Stimulated activated CD8-positive, alpha-beta memory T cell treated with anti-CD3 and anti-CD28 coated beads, Interleukin-7, amount 100 ng/mL, for 24 hours (primary cell): Measurements from ENCODE around the gene ATP1A2.
"Not testable (repeated sequence)": the region's sequence is repeated elsewhere in the genome, so short reads cannot be mapped to it uniquely, and the experiment has no call there.

ENCODE experiments used
- DNase-seq: peaks from one replicate; pipeline ENCODE4 v3.0.0-alpha.2; 2020; ENCODE audit warnings: low read depth

The ATP1A2 gene

DNA sequence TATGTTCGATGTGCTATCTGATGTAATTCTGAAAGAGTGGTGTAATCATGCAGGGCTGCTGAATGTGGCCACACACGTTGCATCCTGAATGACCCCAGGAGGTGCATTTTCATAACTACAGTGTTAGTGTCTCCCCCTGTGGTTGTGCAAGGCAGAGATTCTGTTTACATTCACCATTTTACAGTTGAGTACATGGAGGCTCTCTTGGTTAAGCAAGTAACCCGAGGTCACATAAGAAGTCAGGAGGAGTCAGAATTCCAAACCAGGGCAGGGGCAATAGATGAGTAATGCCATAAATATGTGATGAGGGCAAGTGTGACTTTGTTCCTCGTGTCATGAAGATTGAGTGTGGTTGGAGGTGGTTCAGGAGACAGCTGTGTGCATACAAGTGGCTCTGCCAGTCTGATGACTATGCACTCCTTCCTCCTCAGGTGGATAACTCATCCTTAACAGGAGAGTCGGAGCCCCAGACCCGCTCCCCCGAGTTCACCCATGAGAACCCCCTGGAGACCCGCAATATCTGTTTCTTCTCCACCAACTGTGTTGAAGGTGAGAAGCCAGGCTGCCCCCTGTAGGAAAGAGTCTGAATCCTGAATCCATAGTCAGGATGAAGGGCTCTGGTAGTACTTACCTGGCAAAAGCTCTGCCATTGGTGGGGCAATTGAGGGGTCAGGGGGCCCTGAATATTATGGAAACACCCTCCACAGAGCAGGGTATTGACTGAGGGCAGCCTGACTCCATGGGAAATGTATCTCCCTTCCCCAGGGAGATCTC lies 9.3 kb downstream of the ATP1A2 start:
- no peak for DNase-seq

DNA sequence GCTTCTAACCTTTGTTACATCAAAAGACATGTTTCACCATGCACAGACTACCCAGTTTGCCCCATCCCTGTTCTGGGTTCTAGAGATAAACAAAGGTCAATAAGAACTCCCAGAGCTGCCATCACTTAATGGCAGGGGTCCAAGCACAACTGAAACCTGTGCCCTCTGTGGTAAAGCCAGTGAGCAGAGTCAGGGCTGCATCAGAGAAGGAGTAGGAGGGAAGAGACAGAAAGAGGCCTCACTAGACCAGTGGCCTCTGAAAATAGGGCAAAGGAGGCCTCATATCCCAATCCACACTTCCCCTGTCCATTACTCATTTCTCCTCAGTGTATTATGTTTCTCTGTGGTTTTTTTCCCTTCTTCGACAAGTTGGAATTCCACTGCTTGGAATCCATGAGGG lies 10.2 kb downstream of the ATP1A2 start:
- no peak for DNase-seq

DNA sequence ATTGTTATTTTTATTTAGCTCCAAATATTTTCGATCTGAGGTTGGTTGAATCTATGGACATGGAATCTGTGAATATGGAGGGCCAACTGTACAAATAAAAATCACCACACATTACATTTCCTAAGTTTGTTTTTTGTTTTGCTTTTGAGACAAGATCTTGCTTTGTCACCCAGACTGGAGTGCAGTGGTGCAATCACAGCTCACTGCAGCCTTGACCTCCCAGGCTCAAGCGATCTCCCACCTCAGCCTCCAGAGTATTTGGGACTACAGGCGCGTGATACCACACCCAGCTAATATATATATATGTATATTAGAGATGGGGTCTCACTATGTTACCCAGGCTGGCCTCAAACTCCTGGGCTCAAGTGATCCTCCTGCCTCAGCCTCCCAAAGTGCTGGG lies 10.8 kb downstream of the ATP1A2 start:
- not testable (repeated sequence) for DNase-seq

DNA sequence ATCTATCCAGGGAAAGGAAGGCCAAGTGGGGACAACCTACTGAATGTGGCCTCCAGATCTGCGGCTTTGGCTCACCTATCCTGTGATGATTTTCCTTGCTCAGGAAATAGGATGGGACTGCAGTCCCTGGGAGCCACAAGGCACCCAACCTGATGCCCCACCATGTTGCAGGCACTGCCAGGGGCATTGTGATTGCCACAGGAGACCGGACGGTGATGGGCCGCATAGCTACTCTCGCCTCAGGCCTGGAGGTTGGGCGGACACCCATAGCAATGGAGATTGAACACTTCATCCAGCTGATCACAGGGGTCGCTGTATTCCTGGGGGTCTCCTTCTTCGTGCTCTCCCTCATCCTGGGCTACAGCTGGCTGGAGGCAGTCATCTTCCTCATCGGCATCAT lies 11.8 kb downstream of the ATP1A2 start:
- no peak for DNase-seq

DNA sequence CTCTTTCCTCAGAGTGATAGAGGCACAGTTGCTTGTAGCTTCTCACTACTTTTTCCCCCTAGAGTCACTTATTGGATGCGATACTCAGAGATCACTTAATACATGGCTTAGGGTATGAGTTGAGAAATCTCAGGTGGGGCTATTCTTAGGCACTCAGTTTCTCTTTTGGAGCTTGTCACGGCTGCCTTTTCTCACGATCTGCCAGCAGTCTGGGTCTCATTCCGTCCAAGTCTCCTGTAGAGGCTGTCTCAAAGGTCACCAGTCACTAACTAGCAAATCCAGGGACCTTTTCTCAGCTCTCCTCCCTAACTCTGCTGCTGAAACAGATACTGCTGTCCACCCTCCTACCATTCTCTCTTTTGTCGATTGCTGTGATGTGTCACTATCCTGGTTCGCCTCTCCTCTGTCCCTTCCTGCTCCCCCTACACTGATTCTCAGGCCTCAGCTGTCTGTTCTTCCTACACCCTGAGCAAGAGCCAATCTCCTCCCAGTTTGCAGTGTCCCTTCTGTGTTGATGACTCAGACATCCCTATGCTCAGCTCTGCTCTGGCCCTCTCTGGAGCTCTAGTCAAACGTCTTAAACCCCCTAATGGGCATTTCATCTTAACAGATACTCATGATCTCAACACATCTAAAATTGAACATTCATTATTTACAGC lies 12.4 kb downstream of the ATP1A2 start:
- DNase-seq = no peak

DNA sequence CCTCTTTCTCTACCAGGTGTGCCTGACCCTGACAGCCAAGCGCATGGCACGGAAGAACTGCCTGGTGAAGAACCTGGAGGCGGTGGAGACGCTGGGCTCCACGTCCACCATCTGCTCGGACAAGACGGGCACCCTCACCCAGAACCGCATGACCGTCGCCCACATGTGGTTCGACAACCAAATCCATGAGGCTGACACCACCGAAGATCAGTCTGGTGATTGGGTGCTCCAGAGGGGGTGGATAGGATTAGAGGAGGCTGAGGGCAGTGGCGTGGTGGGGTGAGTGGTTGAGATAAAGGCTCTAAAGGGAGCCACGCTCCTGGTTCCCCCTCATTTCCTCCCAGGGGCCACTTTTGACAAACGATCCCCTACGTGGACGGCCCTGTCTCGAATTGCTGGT lies 13.1 kb downstream of the ATP1A2 start:
- no peak for DNase-seq

DNA sequence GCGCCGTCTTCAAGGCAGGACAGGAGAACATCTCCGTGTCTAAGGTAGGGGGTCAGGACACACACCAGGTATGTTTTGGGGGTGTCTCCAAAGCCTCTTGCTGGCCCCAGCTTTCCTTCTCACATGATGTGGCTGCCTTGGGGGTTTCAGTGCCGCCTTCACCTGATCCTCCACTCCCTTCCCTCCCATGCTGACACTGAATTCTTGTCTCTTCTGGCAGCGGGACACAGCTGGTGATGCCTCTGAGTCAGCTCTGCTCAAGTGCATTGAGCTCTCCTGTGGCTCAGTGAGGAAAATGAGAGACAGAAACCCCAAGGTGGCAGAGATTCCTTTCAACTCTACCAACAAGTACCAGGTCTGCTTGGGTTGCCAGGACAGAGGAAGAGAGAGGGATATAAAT lies 13.5 kb downstream of the ATP1A2 start:
- no peak for DNase-seq

DNA sequence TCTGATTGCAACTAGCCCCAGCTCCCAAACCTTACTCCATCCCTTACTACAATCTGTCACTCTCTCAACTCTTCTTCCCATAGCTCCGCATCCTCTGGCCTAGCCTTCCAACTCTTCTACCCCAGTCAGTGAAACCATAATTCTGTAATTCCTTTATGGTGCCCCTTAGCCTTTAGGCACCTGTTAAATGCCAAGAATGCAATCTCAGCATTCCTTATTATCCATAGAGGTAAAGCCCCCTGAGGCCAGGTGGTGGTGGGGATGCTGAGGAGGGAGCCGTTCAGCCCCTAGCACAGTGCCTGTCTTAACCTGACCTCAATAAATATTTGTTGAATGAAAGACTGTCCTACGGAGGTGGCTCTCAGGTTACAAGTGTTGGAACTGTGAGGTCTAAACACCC lies 14.0 kb downstream of the ATP1A2 start:
- DNase-seq = no peak

DNA sequence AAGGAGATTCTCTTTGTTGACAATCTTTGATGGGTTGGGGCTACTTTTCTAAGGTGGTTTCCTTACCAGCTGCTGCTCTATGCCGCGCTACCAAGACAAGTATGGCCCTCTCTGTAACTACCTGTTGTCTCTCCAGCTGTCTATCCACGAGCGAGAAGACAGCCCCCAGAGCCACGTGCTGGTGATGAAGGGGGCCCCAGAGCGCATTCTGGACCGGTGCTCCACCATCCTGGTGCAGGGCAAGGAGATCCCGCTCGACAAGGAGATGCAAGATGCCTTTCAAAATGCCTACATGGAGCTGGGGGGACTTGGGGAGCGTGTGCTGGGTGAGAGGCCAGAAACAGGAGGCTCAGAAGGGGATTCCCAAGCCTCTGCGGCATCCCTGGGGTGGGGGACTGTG lies 14.4 kb downstream of the ATP1A2 start:
- no peak for DNase-seq

DNA sequence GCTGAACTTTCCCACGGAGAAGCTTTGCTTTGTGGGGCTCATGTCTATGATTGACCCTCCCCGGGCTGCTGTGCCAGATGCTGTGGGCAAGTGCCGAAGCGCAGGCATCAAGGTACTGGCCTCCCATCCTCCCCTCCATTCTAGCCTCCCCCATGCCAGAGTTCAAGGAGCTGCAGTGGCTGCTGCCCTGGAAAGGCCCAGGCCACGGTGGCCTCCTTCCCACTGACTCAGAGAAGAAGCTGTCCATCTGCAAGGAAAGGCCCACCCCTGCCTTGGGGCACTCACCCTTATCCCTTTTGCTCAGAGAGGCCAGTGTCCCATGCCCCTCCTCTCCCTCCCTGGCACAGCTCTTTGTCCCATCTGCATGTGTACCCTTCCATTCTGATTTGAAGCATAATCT lies 14.9 kb downstream of the ATP1A2 start:
- DNase-seq = no peak

DNA sequence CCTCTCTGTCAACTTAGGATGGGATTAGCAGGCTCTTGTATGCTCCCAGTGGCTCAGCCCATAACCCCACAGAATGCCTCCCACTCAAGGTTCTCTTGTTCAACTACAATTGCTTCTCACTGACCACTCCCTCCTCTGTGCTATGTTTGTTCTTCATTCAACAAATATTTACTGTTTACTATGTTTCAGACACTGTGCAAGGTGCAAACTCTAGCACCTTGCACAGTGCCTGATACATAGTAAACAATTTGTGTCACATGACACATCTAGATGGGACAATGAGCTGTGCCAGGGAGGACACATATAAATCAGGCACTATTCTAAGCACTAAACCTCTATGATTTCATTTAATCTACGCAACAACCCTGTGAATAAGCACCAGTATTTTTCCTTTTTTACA lies 15.4 kb downstream of the ATP1A2 start:
- DNase-seq = no peak

DNA sequence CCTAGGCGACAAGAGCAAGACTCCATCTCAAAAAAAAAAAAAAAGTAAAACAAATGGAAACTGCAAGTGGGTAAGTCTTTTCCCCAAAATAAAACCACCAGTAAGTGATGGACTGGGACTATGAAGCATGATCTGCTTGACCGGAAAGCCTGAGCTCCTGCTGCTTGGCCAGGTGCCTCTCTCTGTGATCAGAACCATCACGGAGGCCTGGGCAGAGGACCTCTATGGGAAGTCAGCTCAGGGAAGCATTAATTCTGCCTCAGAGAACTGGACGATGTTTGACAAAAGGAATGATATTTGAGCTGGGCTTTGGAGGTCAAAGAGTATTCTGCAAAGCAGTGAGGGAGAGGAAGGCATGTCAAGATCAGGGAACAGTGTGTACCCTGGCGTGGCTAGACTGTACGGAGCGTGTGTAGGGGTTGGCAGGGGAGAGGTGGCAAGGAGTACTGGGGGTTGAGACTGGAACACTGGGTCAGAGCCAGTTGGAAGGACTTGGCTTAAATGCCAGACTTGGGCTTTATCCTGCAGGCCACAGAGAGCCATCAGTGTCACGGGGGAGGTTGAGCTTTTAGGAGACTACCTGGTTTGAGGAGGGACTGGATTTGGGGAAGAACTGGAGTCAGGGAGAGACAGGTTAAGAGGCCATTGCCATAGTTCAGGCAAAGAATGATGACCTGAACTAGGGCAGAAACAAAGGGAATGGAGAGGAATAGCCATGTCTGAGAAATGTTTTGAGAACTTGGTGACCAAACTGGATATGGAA lies 16.4 kb downstream of the ATP1A2 start:
- DNase-seq = no peak

DNA sequence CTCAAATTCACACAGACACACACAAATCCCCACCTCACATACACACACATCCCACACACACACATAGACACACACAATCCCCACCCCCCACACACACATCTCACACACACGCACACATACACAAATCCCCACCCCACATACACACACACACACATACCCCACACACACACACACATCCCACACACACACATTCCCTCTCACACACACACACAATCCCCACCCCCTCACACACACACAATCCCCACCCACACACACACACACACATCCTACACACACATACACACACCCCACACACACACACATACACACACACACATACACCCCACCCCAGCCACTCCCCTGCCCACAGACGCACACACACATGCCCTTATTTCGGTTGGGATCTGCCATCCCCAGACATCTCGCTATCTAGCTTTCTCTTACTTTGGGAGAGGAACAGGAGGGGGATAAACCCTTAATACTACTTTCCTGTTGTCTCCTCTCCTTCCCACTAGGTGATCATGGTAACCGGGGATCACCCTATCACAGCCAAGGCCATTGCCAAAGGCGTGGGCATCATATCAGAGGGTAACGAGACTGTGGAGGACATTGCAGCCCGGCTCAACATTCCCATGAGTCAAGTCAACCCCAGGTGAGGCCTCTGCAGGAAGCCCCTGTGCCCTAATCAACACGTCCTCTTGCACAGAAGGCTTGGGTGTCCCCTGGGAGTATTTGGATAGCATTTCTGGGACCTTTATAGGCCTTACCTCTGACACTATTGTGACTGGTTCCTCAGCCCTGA lies 18.6 kb downstream of the ATP1A2 start:
- no peak for DNase-seq

DNA sequence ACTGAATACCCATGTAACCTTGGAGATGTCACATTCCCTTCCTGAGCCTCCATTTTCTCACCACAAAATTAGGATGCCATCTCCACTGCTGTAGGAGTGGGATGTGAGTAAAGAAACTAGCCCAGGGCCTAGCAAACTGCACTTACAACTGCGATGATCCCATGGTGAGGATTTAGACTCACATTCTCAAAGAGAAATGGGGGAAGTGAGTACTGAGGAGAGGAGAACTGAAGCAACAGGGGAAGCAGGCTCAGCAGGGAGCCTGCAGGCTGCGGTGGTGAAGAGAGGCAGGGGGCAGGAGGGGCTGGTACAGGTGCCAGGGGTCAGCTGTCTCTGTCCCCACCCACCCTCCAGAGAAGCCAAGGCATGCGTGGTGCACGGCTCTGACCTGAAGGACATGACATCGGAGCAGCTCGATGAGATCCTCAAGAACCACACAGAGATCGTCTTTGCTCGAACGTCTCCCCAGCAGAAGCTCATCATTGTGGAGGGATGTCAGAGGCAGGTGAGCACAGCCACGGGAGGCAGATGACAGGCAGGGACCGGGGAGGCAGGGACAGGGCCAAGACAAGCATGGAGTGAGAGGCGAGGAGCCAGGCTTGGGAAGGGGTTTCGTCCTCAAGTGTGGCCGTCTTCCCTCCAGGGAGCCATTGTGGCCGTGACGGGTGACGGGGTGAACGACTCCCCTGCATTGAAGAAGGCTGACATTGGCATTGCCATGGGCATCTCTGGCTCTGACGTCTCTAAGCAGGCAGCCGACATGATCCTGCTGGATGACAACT lies 19.4 kb downstream of the ATP1A2 start:
- DNase-seq = no peak

DNA sequence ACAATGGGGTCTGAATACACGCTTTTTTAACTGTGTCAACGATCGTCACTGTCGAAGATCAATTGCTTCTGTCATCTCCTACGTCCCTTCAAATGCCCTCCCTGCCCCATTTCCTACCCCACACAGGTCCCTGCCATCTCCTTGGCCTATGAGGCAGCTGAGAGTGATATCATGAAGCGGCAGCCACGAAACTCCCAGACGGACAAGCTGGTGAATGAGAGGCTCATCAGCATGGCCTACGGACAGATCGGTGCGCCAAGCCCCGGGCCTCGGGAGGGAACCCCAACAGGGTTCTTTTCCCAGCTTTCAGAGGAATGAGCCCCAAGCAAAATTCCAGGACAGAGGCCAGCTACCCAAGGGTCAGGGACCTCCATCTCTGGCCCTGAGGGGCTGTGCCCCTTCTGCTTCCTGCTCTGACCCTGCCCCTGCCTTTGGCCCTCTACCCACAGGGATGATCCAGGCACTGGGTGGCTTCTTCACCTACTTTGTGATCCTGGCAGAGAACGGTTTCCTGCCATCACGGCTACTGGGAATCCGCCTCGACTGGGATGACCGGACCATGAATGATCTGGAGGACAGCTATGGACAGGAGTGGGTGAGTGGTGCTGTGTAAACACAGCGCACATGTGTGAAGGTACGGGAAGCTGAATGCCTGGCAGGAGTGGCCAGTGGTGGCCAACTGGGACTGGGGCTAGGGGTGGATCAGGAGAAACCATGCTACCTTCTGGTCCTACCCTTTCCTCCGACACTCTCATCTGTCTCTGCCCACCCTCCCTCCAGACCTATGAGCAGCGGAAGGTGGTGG lies 20.8 kb downstream of the ATP1A2 start:
- DNase-seq = no peak

DNA sequence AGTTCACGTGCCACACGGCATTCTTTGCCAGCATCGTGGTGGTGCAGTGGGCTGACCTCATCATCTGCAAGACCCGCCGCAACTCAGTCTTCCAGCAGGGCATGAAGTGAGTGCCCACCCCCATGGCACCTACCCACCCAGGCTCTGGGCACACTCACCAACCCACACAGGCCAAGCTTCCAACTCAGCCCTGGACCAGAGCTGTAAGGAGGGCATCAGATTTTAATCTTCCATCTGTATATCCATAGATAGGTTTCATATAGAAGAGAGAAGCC lies 21.3 kb downstream of the ATP1A2 start:
- DNase-seq = no peak

DNA sequence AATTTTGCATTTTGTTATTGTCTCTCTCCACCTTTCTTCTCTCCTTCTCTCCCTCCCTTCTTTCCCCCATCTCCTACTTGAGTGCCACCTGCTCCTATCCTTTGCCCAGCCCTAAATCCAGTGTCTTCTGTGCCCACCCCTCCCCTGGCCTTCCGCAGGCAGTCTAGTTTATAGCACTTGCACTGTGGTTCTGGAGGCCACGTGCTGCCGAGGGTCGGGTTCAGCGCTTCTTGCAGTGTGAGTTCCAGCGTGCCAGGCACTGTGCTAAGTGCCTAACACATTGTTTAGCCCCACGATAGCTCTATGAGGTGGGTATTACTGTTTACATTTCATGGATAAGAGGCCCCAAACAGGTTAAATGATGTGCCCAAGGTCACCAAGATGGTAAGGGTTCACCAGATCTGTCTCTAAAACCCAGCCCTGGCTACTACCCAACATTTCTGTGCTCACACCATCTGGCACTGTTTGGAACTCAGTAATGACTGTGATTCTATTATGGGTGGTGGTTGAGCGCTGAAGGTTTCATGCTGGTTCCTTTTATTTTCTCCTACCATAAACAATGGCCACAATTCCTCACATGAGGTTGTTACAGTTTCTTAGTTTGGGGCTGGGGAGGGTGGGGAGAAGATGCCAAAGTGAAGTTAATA lies 21.8 kb downstream of the ATP1A2 start:
- DNase-seq = no peak

DNA sequence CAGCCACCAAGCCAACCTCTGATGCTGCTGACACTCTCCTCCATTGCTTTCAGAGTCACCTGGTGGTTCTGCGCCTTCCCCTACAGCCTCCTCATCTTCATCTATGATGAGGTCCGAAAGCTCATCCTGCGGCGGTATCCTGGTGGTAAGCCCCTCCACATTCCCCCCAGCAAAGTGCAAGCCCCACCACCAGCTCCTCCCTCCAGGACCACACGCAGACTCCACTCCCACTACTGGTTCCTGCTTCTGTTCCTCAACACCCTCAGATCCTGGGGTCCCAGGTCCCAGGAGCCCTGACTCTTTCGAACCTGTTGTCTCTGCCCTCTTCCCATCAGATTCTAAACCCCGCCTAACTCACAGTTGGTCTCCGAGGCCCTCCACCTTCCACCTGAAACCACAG lies 24.3 kb downstream of the ATP1A2 start:
- no peak for DNase-seq

DNA sequence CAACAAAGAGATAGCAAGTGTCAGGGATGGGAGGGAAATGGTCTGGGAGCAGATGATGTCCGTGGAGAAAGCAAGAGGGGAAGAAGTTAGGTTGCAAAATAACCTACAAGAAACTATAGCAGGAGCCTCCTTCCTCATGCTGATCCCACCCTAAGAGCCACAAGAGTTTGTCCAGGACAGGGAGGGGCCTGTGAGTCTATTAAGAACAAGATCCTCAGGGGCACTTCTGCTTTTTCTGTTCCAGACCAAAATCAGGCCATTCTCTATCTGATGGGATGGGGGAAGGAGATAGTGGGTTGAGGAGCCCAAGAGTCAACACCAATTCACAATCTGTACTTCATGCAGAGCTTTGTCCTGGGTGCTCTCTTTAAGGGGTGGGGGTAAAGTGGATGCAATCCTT lies 28.1 kb downstream of the ATP1A2 start:
- no peak for DNase-seq

DNA sequence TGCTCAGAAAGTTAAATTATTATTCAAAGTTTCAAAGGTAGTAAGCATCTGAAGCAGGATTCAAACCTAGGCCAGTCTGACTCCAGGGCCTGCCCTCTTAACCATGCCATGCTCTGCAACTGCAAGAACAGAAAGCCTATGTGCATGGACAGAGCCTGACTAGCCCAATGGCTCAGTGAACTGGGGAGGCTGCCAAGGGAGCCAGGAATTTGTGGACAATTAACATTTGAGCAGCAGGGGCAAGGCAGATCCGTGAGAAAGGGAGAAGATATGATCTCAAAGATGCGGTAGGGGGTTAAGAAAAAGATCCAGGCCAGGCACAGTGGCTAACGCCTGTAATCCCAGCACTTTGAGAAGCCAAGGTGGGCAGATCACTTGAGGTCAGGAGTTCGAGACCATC lies 29.4 kb downstream of the ATP1A2 start:
- DNase-seq = no peak

DNA sequence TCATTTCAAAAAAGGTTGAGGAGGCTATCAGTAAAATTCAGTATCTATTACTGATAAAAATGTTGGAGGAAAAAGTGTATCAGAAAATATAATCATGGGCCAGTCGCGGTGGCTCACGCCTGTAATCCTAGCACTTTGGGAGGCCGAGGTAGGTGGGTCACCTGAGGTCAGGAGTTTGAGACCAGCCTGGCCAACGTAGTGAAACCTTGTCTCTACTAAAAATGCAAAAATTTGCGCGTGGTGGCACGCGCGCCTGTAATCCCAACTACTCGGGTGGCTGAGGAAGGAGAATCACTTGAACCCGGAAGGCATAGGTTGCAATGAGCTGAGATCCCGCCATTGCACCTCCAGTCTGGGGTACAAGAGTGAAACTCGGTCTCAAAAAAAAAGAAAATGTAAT lies 30.5 kb downstream of the ATP1A2 start:
- DNase-seq = no peak
